HepG2 (cell line): ENCODE results near the gene EPS8L1. TPM values are rescaled to one million over a fixed set of nuclear protein-coding genes. Genes with fewer than 3 reads are reported as not detected.
A peak's percentile ranks its signal among the peaks of the same experiment; 100 is the strongest.

Experiments
- ADNP ChIP-seq: sonication (generic); formaldehyde crosslinking; IDR thresholded peaks from 2 replicates; pipeline ENCODE4 v1.4.0; 2020; ENCODE audit warnings: missing genetic modification reagents
- DPF2 ChIP-seq: sonication (generic); formaldehyde crosslinking; IDR thresholded peaks from 2 replicates; pipeline ENCODE4 v1.4.0; 2020; ENCODE audit warnings: mild to moderate bottlenecking, low read depth, missing genetic modification reagents, borderline replicate concordance
- ESRRA ChIP-seq: sonication (generic); formaldehyde crosslinking; IDR thresholded peaks from 2 replicates; pipeline ENCODE4 v1.5.1; 2020; ENCODE audit warnings: mild to moderate bottlenecking, low read depth, missing genetic modification reagents
- ETS1 ChIP-seq: sonication (generic); formaldehyde crosslinking; IDR thresholded peaks from 2 replicates; pipeline ENCODE4 v1.4.0; 2020; ENCODE audit warnings: missing genetic modification reagents
- FIP1L1 ChIP-seq: fragments of 200-400 bp; formaldehyde crosslinking; IDR thresholded peaks from 2 replicates; pipeline ENCODE4 v1.6.1; 2018; ENCODE audit warnings: low read depth, mild to moderate bottlenecking, low read length, moderate library complexity, borderline replicate concordance; ENCODE audit not compliant: insufficient read depth
- HMGXB4 ChIP-seq, 2 experiments: sonication (generic) in 1 of 2; formaldehyde crosslinking in 1 of 2; IDR thresholded peaks; 2 replicates each; pipeline versions ENCODE4 v1.4.0 to v1.6.1; 2018 to 2020; ENCODE audit warnings: missing genetic modification reagents in 2 of 2, borderline replicate concordance in 1 of 2, low read depth in 1 of 2, mild to moderate bottlenecking in 1 of 2, missing biosample characterization in 1 of 2
- KDM5B ChIP-seq: sonication (generic); formaldehyde crosslinking; IDR thresholded peaks from 2 replicates; pipeline ENCODE4 v1.4.0; 2020; ENCODE audit warnings: missing genetic modification reagents, mild to moderate bottlenecking, borderline replicate concordance
- MEIS1 ChIP-seq: sonication (generic); formaldehyde crosslinking; IDR thresholded peaks from 2 replicates; pipeline ENCODE4 v1.9.0; 2021; ENCODE audit warnings: mild to moderate bottlenecking, missing genetic modification reagents, moderate library complexity, borderline replicate concordance
- POGZ ChIP-seq: sonication (generic); formaldehyde crosslinking; IDR thresholded peaks from 2 replicates; pipeline ENCODE4 v1.4.0; 2020; ENCODE audit warnings: mild to moderate bottlenecking, missing genetic modification reagents
- POLR2G ChIP-seq: fragments of 200-400 bp; formaldehyde crosslinking; IDR thresholded peaks from 2 replicates; pipeline ENCODE4 v1.6.1; 2018; ENCODE audit warnings: mild to moderate bottlenecking, low read depth, low read length, moderate library complexity
- SIN3A ChIP-seq: IDR thresholded peaks from 2 replicates; pipeline ENCODE4 v1.6.1; 2011; ENCODE audit warnings: low read depth, mild to moderate bottlenecking, control low read depth, low read length, borderline replicate concordance
- ZBTB10 ChIP-seq: sonication (generic); formaldehyde crosslinking; IDR thresholded peaks from 2 replicates; pipeline ENCODE4 v1.4.0; 2020; ENCODE audit warnings: missing genetic modification reagents, borderline replicate concordance
- ZNF276 ChIP-seq: sonication (generic); formaldehyde crosslinking; IDR thresholded peaks from 2 replicates; pipeline ENCODE4 v1.4.0; 2020; ENCODE audit warnings: mild to moderate bottlenecking, low read depth, missing genetic modification reagents
- ZNF678 ChIP-seq: sonication (generic); formaldehyde crosslinking; IDR thresholded peaks from 2 replicates; pipeline ENCODE4 v1.4.0; 2020; ENCODE audit warnings: mild to moderate bottlenecking, missing genetic modification reagents
- ZNF724P ChIP-seq: sonication (generic); formaldehyde crosslinking; IDR thresholded peaks from 2 replicates; pipeline ENCODE4 v1.8.0; 2022; ENCODE audit warnings: missing genetic modification reagents, borderline replicate concordance
- ZNF75D ChIP-seq: sonication (generic); formaldehyde crosslinking; IDR thresholded peaks from 2 replicates; pipeline ENCODE4 v1.8.1; 2023; ENCODE audit warnings: missing genetic modification reagents, mild to moderate bottlenecking, borderline replicate concordance
- ZNF782 ChIP-seq: sonication (generic); formaldehyde crosslinking; IDR thresholded peaks from 2 replicates; pipeline ENCODE4 v1.4.0; 2020; ENCODE audit warnings: missing genetic modification reagents, mild to moderate bottlenecking, borderline replicate concordance
- ZNF800 ChIP-seq: sonication (generic); formaldehyde crosslinking; IDR thresholded peaks from 2 replicates; pipeline ENCODE4 v1.4.0; 2020; ENCODE audit warnings: missing genetic modification reagents
- polyA plus RNA-seq, 8 experiments: library from polyadenylated mRNA; depleted of rRNA in 3 of 8; stranded (reverse) in 7 of 8; unstranded in 1 of 8; fragments of >200 nt; fragmentation: Illumina TruSeq in 4 of 8; extraction: Trizol in 4 of 8; gene quantifications; 2 replicates each; pipeline versions ENCODE4 v1.2.1 to v1.2.3, GENCODE V29; 2011 to 2016; ENCODE audit warnings: low read depth in 4 of 8, missing spikeins in 1 of 8, mixed read lengths in 1 of 8; ENCODE audit not compliant: insufficient read depth in 1 of 8
- total RNA-seq, 5 experiments: library from RNA; depleted of rRNA; stranded (reverse); fragments of >200 nt; fragmentation: Illumina TruSeq; extraction: Trizol; gene quantifications; 2 replicates each; pipeline ENCODE4 v1.2.3, GENCODE V29; 2016; ENCODE audit warnings: low read depth in 1 of 5

Gene EPS8L1
- total and polyA plus RNA-seq, 2 of the 13 experiments (the other 11 are each of a cell fraction or from before 2014, with no cell fraction given): 3.0 to 6.3 TPM

GRCh38 chr19:55062735-55063491 is 12.8 kb upstream of the EPS8L1 start, which contains the start of gene RDH13 (continued):
- TF ChIP-seq ZNF276 (CRISPR knock-in tag) (peak; percentile 31; the same call in 1 of the 2 replicates), ETS1 (CRISPR knock-in tag) (no peak), KDM5B (CRISPR knock-in tag) (peak; percentile 32; the same call in 1 of the 2 replicates), ZNF782 (CRISPR knock-in tag) (no peak), HMGXB4 (CRISPR knock-in tag; IDR thresholded peaks at IDR 0.05; ENCODE audit: borderline replicate concordance in 1 of 2, low read depth in 1 of 2) (peak in 1 of 2 experiments; percentile 78; a peak in 3 of 4 replicates), SIN3A (no peak), ZNF800 (CRISPR knock-in tag) (peak; percentile 43; the same call in 1 of the 2 replicates), ADNP (CRISPR knock-in tag) (peak; percentile 70; the same call in 1 of the 2 replicates), POGZ (peak; percentile 87), ZNF75D (CRISPR knock-in tag) (no peak), FIP1L1 (no peak), DPF2 (CRISPR knock-in tag) (no peak), POLR2G (peak; percentile 67), ZNF678 (no peak), ESRRA (CRISPR knock-in tag) (peak; percentile 77), MEIS1 (CRISPR knock-in tag) (no peak), ZBTB10 (no peak), ZNF724P (CRISPR knock-in tag) (no peak)
